GM23338 (cell line): ENCODE measurements around the gene SND1. TPM values are rescaled to one million over a fixed set of nuclear protein-coding genes. Genes with fewer than 3 reads are reported as not detected.

Experiments used
- ATAC-seq: fragments of 200-7000 bp; cut with Tn5 transposase; 3 replicates; pipeline ENCODE4 v1.9.1; 2020
- DNase-seq: peaks from one replicate; pipeline ENCODE4 v3.0.0-alpha.2; 2015; ENCODE audit warnings: low spot score
- H2AFZ ChIP-seq: fragments of 200-600 bp; sonication (generic); 2 replicates; pipeline ENCODE4 v1.8.0; 2016; ENCODE audit warnings: antibody characterized with exemption, mild to moderate bottlenecking, moderate library complexity
- H3F3A ChIP-seq: fragments of 200-600 bp; sonication (generic); replicated peaks from 2 replicates; pipeline ENCODE4 v1.8.0; 2017; ENCODE audit warnings: antibody characterized with exemption, mixed run types, low read depth
- H3K27ac ChIP-seq: fragments of 200-600 bp; sonication (generic); 2 replicates; pipeline ENCODE4 v1.6.1; 2016; ENCODE audit warnings: low read depth
- H3K27me3 ChIP-seq: fragments of 200-600 bp; sonication (generic); 2 replicates; pipeline ENCODE4 v1.8.0; 2016; ENCODE audit warnings: mild to moderate bottlenecking, mixed run types, moderate library complexity; ENCODE audit not compliant: insufficient read depth
- H3K36me3 ChIP-seq: fragments of 200-600 bp; sonication (generic); 2 replicates; pipeline ENCODE4 v1.8.0; 2016; ENCODE audit warnings: mild to moderate bottlenecking; ENCODE audit not compliant: insufficient read depth
- H3K4me1 ChIP-seq: fragments of 200-600 bp; sonication (generic); 2 replicates; pipeline ENCODE4 v1.8.0; 2016; ENCODE audit warnings: mild to moderate bottlenecking, moderate library complexity; ENCODE audit not compliant: insufficient read depth
- H3K4me2 ChIP-seq: fragments of 200-600 bp; sonication (generic); 2 replicates; pipeline ENCODE4 v1.7.1; 2017; ENCODE audit warnings: mixed run types
- H3K4me3 ChIP-seq: fragments of 200-600 bp; sonication (generic); 2 replicates; pipeline ENCODE4 v1.6.1; 2016; ENCODE audit warnings: mixed run types
- H3K79me2 ChIP-seq: fragments of 200-600 bp; sonication (generic); replicated peaks from 2 replicates; pipeline ENCODE4 v1.8.0; 2017; ENCODE audit warnings: mild to moderate bottlenecking; ENCODE audit not compliant: insufficient read depth
- H3K9me2 ChIP-seq: fragments of 200-600 bp; sonication (generic); 2 replicates; pipeline ENCODE4 v1.8.0; 2017; ENCODE audit not compliant: insufficient read depth
- H4K20me1 ChIP-seq: fragments of 200-600 bp; sonication (generic); replicated peaks from 2 replicates; pipeline ENCODE4 v1.8.0; 2017; ENCODE audit warnings: mild to moderate bottlenecking; ENCODE audit not compliant: insufficient read depth
- H3K27ac Mint-ChIP-seq: 2 replicates; pipeline ENCODE4 v1.8.0; 2020; ENCODE audit warnings: inconsistent platforms, mild to moderate bottlenecking, moderate library complexity, mixed read lengths
- H3K27me3 Mint-ChIP-seq: 3 replicates; pipeline ENCODE4 v1.8.0; 2022; ENCODE audit warnings: low read depth, mild to moderate bottlenecking, moderate library complexity, mixed read lengths, inconsistent platforms; ENCODE audit not compliant: insufficient read depth, poor library complexity
- H3K36me3 Mint-ChIP-seq: 3 replicates; pipeline ENCODE4 v1.8.0; 2021; ENCODE audit warnings: low read depth, mild to moderate bottlenecking, inconsistent platforms, moderate library complexity, mixed read lengths
- H3K4me1 Mint-ChIP-seq: 3 replicates; pipeline ENCODE4 v1.8.0; 2020; ENCODE audit warnings: mild to moderate bottlenecking, inconsistent platforms, mixed read lengths
- H3K4me3 Mint-ChIP-seq: 3 replicates; pipeline ENCODE4 v1.8.0; 2021; ENCODE audit warnings: moderate library complexity, mild to moderate bottlenecking, inconsistent platforms, mixed read lengths
- H3K9me3 Mint-ChIP-seq: 3 replicates; pipeline ENCODE4 v1.8.0; 2020; ENCODE audit warnings: moderate library complexity, mild to moderate bottlenecking, inconsistent platforms, mixed read lengths
- CREB1 ChIP-seq: fragments of 250-450 bp; sonication (Bioruptor Pico); IDR thresholded peaks from 2 replicates; pipeline ENCODE4 v1.5.0; 2020; ENCODE audit warnings: low read depth, mild to moderate bottlenecking, moderate library complexity
- CTCF ChIP-seq, 2 experiments: fragments of 200-600 bp in 1 of 2; sonication (generic) in 1 of 2; conservative IDR thresholded peaks; 2 replicates each; pipeline versions ENCODE4 v1.5.1 to v1.6.1; 2016 to 2017; ENCODE audit warnings: antibody characterized with exemption in 2 of 2, low read depth in 2 of 2, mild to moderate bottlenecking in 2 of 2, moderate library complexity in 1 of 2
- ETS1 ChIP-seq: IDR thresholded peaks from 2 replicates; pipeline ENCODE4 v1.6.1; 2016; ENCODE audit warnings: antibody characterized with exemption
- EZH2 ChIP-seq: fragments of 200-600 bp; sonication (generic); IDR thresholded peaks from one replicate; pipeline ENCODE4 v1.8.0; 2017; ENCODE audit warnings: antibody characterized with exemption, mild to moderate bottlenecking, low read depth; ENCODE audit not compliant: unreplicated experiment
- EZH2phosphoT487 ChIP-seq: fragments of 200-600 bp; sonication (generic); IDR thresholded peaks from one replicate; pipeline ENCODE4 v1.8.1; 2018; ENCODE audit warnings: antibody characterized with exemption; ENCODE audit not compliant: unreplicated experiment
- JUNB ChIP-seq: IDR thresholded peaks from one replicate; pipeline ENCODE4 v1.6.1; 2016; ENCODE audit warnings: antibody characterized with exemption; ENCODE audit not compliant: unreplicated experiment
- NANOG ChIP-seq: IDR thresholded peaks from 2 replicates; pipeline ENCODE4 v1.6.1; 2016; ENCODE audit warnings: antibody characterized with exemption, borderline replicate concordance
- POLR2AphosphoS5 ChIP-seq: IDR thresholded peaks from 2 replicates; pipeline ENCODE4 v1.6.1; 2016; ENCODE audit warnings: antibody characterized with exemption, low read depth
- STAT1 ChIP-seq: IDR thresholded peaks from one replicate; pipeline ENCODE4 v1.6.1; 2016; ENCODE audit warnings: antibody characterized with exemption; ENCODE audit not compliant: unreplicated experiment
- ZNF114 ChIP-seq: fragments of 250-450 bp; sonication (Bioruptor Pico); IDR thresholded peaks from 2 replicates; pipeline ENCODE4 v1.5.0; 2020; ENCODE audit warnings: mild to moderate bottlenecking, moderate library complexity
- ZNF331 ChIP-seq: fragments of 250-450 bp; sonication (Bioruptor Pico); IDR thresholded peaks from 2 replicates; pipeline ENCODE4 v1.5.0; 2020; ENCODE audit warnings: low read depth, mild to moderate bottlenecking, moderate library complexity
- ZNF462 ChIP-seq: fragments of 250-450 bp; sonication (Bioruptor Pico); IDR thresholded peaks from 2 replicates; pipeline ENCODE4 v1.5.0; 2020; ENCODE audit warnings: mild to moderate bottlenecking, moderate library complexity
- polyA plus RNA-seq: library from polyadenylated mRNA; unstranded; fragments of >200 nt; fragmentation: Nextera tagmentation; extraction: Ambion mirVana; gene quantifications from 2 replicates; pipeline ENCODE4 v1.2.1, GENCODE V29; 2016
- total RNA-seq: library from RNA; depleted of rRNA; stranded (reverse); fragments of >200 nt; shearing (Covaris generic); gene quantifications from 2 replicates; pipeline ENCODE4 v1.2.3, GENCODE V29; 2014
- TF ChIP-seq, protein P1 (sequence below): IDR thresholded peaks from one replicate; pipeline ENCODE4 v1.6.1; 2018; ENCODE audit warnings: antibody characterized with exemption; ENCODE audit not compliant: unreplicated experiment

SND1 gene
- total and polyA plus RNA-seq, 2 experiments from 2014 or later = 107 to 254 TPM

DNA sequence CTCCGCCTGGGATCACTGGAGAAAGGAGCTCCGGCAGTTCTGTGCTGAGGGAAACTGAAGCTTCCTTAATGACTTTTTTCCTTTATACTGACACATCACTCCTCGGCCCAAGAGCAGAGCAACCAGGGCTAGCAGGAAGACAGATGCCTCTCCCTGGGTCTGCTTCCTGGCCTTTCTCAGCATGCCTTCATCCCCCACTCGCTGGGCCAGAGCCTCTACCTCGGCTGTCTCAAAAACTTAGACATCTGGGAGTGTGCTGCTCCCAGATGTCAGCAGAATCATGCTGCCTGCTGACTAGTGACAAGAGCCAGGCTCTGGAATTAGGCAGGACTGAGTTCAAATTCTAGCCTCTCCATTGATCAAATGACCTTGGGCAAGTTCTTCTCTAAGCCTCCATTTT lies 403.6 kb downstream of the SND1 start:
- no peak overlapping the region for H3K27ac Mint-ChIP-seq
- ATAC-seq = no peak
- H4K20me1 ChIP-seq = peaks cover 20% of the 10 kb centered on the region

More for the DNA sequence above, 403.6 kb downstream of the SND1 start:
- H3K4me3 ChIP-seq = no peak overlapping the region
- H3F3A ChIP-seq = no peaks in the 10 kb centered on the region
- no peak for TF ChIP-seq CREB1 (CRISPR knock-in tag)
- TF ChIP-seq CTCF (conservative IDR thresholded peaks at IDR 0.05; ENCODE audit: low read depth in 2 of 2) = no peak
- TF ChIP-seq POLR2AphosphoS5 = no peak
- TF ChIP-seq, protein P1, sequence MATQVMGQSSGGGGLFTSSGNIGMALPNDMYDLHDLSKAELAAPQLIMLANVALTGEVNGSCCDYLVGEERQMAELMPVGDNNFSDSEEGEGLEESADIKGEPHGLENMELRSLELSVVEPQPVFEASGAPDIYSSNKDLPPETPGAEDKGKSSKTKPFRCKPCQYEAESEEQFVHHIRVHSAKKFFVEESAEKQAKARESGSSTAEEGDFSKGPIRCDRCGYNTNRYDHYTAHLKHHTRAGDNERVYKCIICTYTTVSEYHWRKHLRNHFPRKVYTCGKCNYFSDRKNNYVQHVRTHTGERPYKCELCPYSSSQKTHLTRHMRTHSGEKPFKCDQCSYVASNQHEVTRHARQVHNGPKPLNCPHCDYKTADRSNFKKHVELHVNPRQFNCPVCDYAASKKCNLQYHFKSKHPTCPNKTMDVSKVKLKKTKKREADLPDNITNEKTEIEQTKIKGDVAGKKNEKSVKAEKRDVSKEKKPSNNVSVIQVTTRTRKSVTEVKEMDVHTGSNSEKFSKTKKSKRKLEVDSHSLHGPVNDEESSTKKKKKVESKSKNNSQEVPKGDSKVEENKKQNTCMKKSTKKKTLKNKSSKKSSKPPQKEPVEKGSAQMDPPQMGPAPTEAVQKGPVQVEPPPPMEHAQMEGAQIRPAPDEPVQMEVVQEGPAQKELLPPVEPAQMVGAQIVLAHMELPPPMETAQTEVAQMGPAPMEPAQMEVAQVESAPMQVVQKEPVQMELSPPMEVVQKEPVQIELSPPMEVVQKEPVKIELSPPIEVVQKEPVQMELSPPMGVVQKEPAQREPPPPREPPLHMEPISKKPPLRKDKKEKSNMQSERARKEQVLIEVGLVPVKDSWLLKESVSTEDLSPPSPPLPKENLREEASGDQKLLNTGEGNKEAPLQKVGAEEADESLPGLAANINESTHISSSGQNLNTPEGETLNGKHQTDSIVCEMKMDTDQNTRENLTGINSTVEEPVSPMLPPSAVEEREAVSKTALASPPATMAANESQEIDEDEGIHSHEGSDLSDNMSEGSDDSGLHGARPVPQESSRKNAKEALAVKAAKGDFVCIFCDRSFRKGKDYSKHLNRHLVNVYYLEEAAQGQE = no peak
- no peak for TF ChIP-seq NANOG
- TF ChIP-seq EZH2phosphoT487 = no peak
- no peak for TF ChIP-seq STAT1
- TF ChIP-seq ZNF331 (CRISPR knock-in tag) = no peak
- no peak for TF ChIP-seq ZNF462 (CRISPR knock-in tag)
- no peak for TF ChIP-seq JUNB
- no peak for TF ChIP-seq EZH2
- no peak for TF ChIP-seq ETS1
- no peak for TF ChIP-seq ZNF114 (CRISPR knock-in tag)
- no peak overlapping the region for H3K4me2 ChIP-seq
- H3K9me2 ChIP-seq = no peaks in the 10 kb centered on the region
- H2AFZ ChIP-seq = no peak overlapping the region
- H3K27me3 ChIP-seq = no peaks in the 10 kb centered on the region
- Mint-ChIP-seq H3K4me3 (no peak overlapping the region), H3K27me3 (no peaks in the 10 kb centered on the region), H3K9me3 (no peaks in the 10 kb centered on the region), H3K4me1 (peaks cover 19% of the 10 kb centered on the region), H3K36me3 (no peaks in the 10 kb centered on the region)
- H3K79me2 ChIP-seq = no peaks in the 10 kb centered on the region
- no peaks in the 10 kb centered on the region; the same call in 1 of the 2 replicates for H3K4me1 ChIP-seq
- H3K36me3 ChIP-seq = no peaks in the 10 kb centered on the region
- H3K27ac ChIP-seq = no peak overlapping the region
- DNase-seq = no peak
